H1 (cell line): ENCODE data around the gene MAP1LC3A. TPM values are rescaled to one million over a fixed set of nuclear protein-coding genes. Genes with fewer than 3 reads are reported as not detected.
A peak's percentile ranks its signal among the peaks of the same experiment; 100 is the strongest.

Experiments
- CTCF ChIP-seq, 3 experiments: IDR thresholded peaks; 1 replicate in 2 of 3; 2 replicates in 1 of 3; pipeline versions ENCODE4 v1.5.1 to v1.6.1; 2011; ENCODE audit warnings: low read length in 3 of 3, mild to moderate bottlenecking in 3 of 3, inconsistent platforms in 2 of 3, low read depth in 1 of 3, moderate library complexity in 1 of 3; ENCODE audit not compliant: insufficient read depth in 1 of 3; ENCODE audit errors: control extremely low read depth in 1 of 3
- JUN ChIP-seq: IDR thresholded peaks from 2 replicates; pipeline ENCODE4 v1.6.1; 2011; ENCODE audit warnings: low read depth, mild to moderate bottlenecking, improper control_type of control experiment, low read length
- polyA plus RNA-seq, 7 experiments: library from polyadenylated mRNA; depleted of rRNA in 3 of 7; stranded (reverse) in 5 of 7; unstranded in 2 of 7; fragments of >200 nt in 5 of 7; fragments of 200-250 nt in 2 of 7; gene quantifications; 1 replicate in 5 of 7; 2 replicates in 1 of 7; 4 replicates in 1 of 7; pipeline versions ENCODE4 v1.2.1 to v1.2.3, GENCODE V29; 2011 to 2013; ENCODE audit warnings: missing spikeins in 2 of 7, mixed read lengths in 2 of 7
- total RNA-seq: library from RNA; stranded (reverse); fragmentation: NEBNext Ultra II Directional; extraction: Animal tissue kit (Norgen Biotek cat#: 25700); gene quantifications from 2 replicates; pipeline ENCODE4 v1.2.1, GENCODE V29; 2021

The MAP1LC3A gene
- total and polyA plus RNA-seq, 2 of the 8 experiments (the other 6 are each of a cell fraction or from before 2014, with no cell fraction given) = 5.0 to 6.1 TPM

GRCh38 chr20:34562641-34563040, 4.1 kb downstream of the MAP1LC3A start (continued):
- peak; percentile 55 to 61 (median 60) for TF ChIP-seq CTCF (IDR thresholded peaks at IDR 0.05; ENCODE audit: control extremely low read depth in 1 of 3, insufficient read depth in 1 of 3, low read depth in 1 of 3, low read length in 3 of 3)
- TF ChIP-seq JUN = no peak
